GM21717 (cell line): ENCODE measurements around the gene MYL4.
"Not testable (repeated sequence)": the region's sequence is repeated elsewhere in the genome, so short reads cannot be mapped to it uniquely, and the experiment has no call there.

Source experiments
- ATAC-seq: cut with Tn5 transposase; IDR thresholded peaks from one replicate; pipeline ENCODE4 v1.9.1; 2021; ENCODE audit warnings: mild to moderate bottlenecking, moderate library complexity; ENCODE audit not compliant: unreplicated experiment

Gene MYL4

DNA sequence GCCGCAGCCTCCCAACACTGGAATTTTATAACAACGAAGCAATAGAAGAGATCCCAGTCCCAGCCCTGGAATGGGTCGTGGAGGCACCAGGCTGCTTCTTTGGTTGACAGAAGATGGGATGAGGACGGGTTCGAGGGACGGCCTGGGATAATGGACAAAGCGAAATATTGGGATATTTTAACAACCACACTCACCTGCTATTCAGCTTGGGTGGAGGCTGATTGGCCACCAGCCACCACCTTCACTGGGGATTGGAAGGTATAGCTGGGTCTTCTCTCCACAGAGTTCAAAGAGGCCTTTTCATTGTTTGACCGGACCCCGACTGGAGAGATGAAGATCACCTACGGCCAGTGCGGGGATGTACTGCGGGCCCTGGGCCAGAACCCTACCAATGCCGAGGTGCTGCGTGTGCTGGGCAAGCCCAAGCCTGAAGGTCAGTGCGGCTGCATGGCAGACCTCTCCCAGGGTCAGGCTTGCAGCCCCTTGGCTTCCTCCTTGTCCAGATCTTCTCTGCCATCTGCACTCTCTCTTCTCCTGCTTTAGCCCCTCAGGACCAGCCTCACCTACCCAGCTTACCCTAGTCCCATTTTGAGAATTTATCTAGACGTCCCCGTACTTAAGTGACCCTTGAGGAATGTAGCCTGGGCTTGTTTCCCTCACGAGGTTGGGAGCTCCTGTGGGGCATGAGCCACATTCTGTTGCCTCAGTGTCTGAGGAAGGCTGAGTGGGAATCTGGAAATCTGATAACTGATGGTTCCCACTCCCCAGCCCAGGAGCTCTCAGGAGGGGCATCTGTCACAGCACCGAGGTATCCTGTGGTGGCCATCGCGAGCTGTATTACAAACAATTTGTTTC, 10.7 kb downstream of the MYL4 start:
- ATAC-seq: no peak

DNA sequence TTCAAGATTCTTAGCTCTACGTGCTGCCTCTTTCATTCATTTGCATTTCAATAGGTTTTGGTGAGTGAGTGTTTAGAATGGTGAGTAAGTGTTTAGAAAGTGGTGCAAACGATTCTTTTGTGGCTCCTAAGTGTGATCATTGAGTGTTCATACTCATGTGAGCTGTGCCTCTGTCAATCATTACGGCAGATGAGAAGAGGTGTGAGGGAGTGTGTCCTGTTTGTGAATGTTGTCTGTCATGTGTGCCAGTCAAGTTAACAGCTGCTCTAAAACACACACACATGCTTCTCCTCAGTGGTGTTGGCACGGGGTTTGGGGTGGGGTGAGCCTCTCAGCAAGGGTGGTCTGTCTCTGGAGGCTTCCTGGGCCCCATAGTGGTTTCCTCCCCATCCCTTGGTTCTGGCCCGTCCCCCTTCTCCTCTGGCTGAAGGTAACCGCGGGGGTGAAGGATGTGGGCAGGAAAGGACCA, 11.4 kb downstream of the MYL4 start:
- ATAC-seq: no peak

DNA sequence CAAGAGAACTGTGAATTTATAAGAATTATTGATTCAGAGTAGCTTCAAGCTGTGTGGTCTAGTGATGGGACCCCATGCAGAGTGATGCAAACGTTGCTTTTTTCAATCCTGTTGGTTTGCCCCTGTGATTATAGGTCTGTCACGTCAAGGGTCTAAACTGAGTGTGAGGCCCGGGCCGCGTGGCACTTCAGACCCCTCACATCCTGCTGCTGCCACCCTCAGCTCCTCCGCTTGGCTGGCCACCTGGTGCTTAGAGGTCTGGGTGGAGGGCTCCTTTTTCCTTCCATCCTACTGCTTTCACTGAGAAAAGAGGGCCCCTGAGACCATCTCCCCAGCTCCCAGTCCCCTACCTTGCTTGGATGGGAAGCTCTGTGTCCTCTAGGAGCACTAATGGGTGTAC, 12.0 kb downstream of the MYL4 start:
- ATAC-seq: no peak

DNA sequence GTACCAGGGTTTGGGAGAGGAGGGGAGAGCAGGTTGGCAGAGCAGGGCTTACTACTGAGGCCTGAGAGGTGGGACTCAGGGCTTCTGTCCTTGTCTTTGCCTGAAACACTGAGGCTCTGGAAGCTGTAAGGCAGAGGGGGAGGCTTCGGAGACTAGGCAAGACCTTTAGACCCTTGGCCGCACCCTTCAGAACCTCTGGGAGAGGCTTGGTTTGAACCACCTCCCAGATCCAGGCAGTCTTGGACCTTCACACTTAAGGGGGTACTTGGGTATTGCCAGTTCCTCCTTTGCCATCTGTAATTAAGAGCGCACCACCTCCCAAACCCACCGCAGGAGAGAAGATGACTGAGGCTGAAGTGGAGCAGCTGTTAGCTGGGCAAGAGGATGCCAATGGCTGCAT, 12.9 kb downstream of the MYL4 start:
- no peak for ATAC-seq

DNA sequence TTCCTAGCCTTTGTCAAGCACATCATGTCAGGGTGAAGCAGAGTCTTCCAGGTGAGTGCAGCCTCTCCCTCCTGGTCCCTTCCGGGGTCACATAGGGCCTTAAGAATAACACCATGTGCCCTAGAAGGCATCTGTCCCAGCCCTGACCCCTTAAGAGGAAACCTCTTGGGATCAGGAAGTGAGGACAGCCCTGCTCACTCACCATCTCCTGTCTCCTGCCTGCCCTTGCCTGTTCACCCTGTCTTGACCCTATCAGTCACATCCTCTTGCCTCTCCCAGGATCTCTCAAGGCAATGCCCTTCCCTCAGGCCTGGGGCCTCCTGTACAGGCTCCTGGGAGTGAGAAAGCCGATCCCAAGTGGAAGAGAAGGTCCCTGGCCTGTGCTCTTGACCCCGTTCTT, 13.9 kb downstream of the MYL4 start:
- ATAC-seq: no peak

DNA sequence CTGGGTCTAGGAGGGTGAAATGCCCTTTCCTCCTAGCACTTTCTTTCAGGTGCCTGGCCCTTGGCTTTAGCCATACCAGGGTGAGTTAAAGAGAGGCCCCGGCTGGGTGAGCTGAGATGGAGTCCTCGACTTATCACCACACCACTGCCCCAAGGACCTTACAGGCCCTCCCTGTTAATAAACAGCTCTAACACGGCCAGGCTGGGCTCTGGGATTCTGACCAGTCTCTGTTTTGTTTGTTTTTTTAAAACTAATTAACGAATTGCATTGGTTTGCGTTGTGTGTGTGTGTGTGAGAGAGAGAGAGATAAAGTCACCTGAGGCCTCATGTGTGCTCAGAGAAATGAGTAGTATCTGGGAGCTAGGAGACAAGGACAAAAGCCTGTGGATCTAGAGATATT, 14.3 kb downstream of the MYL4 start:
- ATAC-seq: no peak

DNA sequence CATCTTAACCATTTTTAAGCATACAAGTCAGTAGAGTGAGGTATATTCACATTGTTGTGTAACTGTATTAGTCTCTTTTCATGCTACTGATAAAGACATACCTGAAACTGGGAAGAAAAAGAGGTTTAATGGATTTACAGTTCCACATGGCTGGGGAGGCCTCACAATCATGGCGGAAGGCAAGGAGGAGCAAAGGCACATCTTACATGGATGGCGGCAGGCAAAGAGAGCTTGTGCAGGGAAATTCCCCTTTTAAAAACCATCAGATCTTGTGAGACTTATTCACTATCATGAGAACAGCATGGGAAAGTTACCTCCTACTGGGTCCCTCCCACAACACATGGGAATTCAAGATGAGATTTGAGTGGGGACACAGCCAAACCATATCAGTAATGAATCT, 14.9 kb downstream of the MYL4 start:
- ATAC-seq: not testable (repeated sequence)

DNA sequence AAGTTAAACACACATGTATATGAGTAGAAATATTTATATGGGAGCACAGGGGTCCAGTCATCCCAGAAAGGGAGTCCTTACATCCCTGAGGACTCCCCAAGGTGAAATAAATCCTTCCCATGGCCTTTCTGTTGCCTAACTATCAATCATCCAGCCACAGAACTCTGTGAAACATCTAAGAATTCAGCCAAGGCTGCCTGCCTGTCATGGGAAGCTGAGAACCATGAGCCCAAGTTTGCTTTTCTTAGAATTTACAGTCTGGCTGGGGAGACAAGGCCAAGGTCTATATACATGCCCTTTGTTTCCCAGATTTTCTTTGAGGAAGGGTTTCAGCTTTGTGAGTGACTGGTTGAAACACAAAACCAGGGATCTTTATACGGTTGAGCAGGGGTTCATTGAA, 15.8 kb downstream of the MYL4 start:
- no peak for ATAC-seq

DNA sequence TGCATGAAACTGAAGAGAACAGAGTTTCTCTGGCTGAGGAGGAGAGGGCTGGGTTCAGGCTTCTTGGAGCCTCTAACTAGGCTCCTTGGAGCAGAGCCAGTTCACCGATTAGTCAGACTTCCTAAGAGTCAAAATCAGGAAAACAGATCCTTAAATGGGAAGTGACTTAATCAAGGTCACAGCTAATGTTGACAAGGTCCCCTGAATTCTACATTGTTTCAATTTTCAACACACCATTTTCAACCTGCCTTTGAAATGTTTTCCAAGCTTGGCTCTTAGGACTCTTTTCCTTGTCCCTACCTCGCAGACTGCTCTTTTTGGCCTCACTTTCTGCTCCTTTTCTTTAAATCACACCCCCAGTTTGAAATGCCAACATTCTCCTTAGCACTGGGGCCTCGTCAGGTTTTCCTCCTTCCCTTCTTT, 16.3 kb downstream of the MYL4 start:
- ATAC-seq: no peak

DNA sequence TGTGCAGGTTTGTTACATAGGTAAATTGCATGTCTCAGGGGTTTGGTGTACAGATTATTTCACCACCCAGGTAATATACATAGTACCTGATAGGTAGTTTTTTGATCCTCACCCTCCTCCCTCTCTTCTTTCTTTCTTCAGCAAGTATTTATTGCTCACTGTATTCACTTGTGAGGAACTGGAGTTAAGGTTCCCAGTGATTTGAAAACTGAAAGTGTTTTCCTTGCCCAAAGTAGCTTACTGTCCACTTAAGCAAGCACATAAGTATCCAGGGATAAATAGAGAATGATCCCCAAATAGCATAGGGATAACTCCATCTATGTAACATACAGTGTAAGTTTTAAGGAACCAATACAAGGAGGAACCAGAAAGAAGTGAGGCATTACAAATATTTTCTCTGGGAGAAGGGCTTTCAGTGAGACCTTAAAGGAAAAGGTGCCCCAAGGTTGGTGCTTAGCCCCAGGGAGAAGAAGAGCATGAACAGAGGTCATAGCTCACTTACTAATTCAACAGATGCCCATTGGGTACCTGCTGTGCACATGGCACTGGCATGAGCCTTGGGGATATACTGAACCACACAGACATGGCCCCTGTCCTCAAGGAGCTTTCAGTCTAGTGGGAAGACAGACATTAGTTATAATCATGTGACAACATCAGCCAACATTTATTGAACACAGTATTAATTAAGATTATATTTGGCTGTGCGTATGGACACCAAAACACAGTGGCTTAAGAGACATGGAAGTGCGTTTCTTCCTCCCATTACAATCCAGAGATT, 17.0 kb downstream of the MYL4 start:
- ATAC-seq: no peak

DNA sequence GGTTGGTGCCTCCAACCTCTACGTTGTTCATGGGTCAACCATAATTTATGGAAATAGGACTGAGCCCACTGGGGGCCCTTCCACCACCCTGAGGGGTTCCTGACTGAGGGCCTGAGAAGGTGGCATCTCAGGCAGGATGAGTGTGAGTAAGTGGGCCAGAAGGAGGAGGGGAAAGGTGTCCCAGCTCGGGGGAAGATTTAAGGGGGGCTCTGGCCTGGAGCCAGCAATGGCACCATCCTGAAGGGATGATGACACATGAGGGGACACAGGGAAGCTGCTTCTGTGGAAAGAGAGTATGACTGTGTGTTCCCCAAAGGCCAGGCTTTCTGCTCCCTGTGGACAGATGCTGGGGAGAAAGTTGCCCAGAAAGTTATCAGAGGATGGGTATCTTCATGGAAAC, 18.7 kb downstream of the MYL4 start:
- ATAC-seq: no peak

DNA sequence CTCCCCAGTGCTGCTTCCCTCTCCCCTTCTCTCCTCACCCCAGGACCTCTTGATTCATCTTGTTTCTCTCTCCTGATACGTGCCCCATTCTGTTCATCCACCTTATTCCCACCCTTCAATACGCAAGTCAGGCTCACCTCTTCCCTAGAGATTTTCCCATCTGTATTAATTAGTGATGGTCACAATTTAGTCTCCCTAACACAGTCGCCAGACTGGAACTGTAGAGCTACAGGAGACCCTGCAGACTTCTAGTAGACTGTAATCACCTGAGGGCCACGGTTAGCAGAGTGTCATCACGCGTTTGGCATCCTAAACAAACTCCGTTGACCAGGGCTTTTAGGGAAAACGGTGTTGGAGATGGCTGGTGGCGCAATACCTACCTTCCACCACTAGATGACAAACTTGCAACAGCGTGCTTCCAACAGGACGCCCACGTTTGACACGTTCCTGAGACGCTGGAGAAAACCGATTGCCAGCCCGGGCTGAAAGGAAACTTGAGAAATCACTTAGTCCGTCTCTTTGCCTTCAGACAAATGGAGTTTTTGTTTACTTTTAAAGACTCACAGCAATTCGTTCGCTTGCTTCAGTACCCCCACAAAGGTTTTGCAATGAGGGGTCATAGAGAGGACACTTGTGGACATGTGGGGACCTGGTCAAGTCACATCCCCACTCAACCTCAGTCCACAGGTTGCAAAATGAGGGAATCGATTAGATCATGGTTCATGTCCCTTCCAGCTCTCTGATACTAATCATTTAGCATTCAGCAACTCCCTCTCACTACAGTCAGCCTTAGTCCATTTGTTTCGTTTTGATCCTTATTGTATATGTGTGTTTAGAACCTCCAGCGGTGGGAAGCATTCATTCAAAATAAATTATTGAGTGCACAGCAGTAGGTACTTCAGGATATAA, 20.6 kb downstream of the MYL4 start:
- ATAC-seq: no peak

DNA sequence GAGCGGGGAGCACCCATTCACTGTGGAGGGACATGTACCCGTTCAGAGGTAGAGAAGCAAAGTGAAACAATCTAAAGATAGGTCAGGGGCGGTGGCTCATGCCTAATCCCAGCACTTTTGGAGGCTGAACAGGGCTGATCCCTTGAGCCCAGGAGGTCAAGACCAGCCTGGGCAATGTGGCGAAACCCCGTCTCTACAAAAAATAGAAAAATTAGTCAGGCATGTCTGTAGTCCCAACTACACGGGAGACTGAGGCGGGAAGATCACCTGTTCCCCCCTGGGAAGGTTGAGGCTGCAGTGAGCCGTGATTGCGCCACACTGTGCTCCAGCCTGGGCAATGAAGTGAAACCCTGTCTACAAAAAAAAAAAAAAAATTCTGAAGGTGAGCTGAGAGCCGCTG, 21.7 kb downstream of the MYL4 start:
- ATAC-seq: no peak

DNA sequence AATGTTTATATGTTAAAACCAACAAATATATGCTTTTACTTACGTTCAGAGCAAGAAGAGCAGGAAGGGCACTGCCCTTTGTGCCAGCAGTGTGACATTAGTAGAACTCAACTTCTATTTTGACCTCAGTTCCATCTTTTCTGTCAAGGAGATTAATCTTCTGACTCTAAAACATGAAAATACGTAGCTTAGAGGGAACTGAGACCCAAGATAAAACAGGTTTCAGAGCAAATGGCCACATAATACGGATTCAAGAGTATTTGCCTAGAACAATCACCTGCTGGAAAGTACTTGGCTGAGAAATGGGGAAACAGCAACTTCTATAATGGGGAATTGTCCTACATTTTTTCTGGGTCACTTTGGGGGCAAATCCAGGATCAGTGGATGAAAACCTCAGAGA, 22.2 kb downstream of the MYL4 start:
- no peak for ATAC-seq

DNA sequence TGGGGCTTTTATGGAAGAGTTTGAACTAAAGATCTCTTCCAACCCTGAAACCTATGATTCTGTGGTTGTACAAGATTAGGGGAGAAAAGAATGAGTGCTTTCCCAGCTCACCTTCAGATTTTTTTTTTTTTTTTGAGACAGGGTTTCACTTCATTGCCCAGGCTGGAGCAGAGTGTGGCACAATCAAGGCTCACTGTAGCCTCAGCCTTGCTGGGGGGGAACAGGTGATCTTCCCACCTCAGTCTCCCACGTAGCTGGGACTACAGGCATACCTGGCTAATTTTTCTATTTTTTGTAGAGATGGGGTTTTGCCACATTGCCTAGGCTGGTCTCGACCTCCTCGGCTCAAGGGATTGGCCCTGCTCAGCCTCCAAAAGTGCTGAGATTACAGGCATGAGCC, 22.7 kb downstream of the MYL4 start:
- no peak for ATAC-seq

DNA sequence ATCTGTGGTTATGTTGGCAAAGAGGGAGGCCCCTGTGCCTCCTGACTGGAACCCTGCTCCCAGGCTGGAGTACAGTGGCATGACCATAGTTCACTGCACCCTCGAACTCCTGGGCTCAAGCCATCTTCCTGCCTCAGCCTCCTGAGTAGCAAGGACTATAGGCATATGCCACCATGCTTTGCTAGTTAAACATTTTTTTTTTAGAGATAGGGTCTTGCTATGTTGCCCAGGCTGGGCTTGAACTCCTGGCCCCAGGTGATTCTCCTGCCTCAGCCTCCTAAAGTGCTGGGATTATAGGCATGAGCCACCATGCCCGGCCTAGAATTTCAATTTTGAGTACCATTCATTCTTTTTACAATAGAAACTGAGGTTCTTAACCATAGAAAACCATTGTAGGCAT, 23.3 kb downstream of the MYL4 start:
- no peak for ATAC-seq

DNA sequence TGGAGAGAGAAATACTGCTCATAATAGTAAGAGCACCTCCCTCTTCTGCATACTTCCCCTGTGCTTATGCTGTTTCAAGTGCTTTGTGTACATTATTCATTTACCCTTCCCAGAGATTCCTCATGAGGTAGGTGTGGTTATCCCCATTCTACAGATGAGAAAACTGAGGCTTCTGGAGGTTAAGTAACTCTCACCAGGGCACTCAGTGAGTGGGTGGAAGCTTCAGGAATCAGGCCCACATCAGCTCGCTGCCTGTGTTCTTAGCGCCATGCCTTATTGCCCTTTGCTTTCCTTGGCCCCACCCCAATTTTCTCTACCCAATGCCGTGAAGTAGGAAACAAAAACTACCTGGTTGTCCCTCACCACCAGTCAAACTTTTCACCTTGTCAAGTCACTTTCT, 26.4 kb downstream of the MYL4 start:
- no peak for ATAC-seq

DNA sequence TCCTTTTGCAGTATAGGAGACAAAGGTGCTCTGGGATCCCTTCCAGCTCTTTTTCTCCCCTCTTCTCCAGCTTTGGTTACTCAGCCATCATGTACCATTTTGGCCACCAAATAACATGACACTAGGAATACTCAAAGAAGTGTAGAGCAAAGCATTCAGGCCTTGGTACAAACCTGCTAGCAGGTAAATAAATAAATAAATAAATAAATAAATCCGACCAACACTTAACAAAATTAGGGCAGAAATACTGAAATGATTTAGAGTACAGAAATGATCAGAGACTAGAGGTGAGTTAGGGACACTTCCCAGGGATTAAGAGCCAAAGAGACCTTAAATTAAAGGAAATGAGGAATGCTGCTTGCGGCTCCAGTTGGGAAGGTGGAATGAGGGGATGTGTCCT, 26.8 kb downstream of the MYL4 start:
- no peak for ATAC-seq

DNA sequence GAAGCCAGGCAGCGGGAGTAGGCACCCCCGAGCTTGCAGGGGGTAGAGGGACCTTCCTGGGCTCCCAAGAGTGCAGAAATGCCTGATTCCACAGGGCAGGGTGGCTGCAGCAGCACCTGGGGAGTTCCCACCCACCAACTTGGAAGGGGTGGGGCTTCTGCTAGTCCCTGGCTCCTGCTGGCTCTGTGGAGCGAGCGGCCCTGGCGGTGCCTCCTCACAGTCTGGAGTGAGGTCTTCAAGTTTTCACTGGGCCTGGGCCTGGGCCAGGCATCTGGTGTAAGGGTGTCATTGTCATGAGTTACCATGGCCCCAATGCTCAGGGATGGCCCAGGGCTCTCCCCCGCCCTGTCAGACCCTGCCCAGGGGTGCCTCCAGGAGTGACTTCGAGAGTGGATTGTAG, 28.7 kb downstream of the MYL4 start:
- ATAC-seq: no peak

DNA sequence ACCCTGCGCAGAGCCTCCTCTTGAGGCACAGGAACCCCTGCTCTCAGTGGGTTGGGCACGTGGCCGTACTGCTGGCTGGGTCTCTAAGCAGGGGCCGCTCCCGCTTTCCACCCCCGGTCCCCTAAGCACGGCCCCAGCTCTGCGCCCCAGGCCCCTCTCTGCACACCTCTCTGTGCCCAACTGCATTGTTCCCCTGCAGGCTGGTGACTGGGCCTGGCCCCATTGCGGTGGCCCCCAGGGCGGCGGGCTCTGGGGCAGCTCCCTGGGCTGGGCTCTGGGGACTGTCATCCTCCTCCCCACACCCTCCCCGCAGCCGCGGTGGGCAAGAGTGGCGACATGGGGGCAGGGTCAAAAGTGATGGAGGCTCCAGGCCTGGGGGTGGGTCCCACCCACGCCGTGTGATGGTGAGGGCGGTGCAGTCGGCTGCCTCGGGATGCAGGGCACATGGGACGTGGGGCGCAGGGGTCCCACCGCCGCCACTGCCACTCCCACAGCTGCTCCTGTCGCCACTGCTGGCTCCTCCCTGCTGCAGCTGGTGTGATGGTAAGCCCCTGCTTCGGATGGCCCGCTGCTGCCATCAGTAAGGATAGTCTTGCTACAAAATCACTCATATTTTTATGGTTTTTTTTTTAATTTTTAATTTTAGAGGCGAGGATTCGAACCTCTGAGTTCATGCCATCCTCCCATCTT, 29.3 kb downstream of the MYL4 start:
- no peak for ATAC-seq

DNA sequence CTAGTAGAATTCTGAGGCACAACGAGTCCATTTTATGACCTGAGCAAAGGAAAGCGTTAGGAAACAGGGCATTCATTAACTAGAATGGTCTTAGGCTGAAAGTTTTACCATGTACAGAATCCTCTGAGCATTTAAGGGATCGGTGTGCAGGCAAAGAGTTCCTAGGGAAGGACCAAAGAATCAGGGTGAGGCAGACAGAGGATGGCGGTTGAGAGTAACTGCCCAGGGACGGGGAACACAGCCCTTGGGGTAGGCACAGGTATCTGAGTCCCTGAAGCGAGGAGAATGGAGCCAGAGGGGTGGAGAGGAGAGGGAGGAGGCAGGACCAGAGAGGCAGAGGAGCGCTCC, 30.4 kb downstream of the MYL4 start:
- no peak for ATAC-seq
